ENCODE results near the gene CFAP45.
"Not testable (repeated sequence)": the region's sequence is repeated elsewhere in the genome, so short reads cannot be mapped to it uniquely, and the experiment has no call there.

The CFAP45 gene

DNA sequence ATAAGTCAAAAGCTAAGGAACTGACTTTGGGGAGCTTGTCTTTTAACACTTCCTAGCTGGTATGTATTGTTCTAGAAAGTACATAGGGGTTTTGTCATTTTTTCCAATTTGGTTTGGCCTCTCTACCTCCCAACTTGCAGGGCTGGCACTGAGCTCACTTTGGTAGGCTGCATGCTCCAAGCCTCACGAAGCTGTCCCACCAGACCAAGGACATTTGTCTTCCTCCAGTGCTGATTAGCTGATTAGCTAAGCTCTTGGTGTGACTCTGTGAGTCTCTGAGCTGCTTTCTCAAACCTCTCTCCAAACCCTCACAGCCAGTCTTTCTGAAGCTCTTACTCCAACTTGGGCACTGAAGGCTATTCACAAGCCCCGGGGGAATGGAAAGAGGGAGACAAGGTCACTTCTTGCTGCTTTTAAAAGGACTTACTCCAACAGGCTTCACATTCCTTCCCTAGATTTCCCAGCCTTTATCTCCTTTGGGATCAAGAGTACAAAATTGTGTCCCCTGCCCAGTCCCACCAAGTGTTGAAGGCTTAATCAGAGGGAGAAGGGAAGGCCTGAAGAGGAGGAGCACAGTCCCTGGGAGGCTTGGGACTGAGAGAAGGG, 893 bp upstream of the CFAP45 start:
- no peak for DNase-seq

DNA sequence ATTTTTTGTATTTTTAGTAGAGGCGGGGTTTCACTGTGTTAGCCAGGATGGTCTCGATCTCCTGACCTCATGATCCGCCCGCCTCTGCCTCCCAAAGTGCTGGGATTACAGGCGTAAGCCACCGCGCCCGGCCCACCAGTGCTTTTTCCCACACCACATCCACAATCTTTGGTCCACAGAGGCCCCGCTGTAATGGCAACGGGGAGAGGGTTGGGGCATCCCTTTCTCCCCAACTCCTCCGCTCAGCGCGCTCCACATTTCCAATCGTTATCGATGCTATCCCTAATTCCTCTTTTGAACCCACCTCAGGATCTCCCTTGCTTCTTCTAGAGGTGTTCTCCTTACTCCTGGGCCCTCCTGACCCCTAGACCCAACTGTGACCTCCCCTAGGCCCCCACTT, 331 bp downstream of the CFAP45 start:
- not testable (repeated sequence) for DNase-seq

DNA sequence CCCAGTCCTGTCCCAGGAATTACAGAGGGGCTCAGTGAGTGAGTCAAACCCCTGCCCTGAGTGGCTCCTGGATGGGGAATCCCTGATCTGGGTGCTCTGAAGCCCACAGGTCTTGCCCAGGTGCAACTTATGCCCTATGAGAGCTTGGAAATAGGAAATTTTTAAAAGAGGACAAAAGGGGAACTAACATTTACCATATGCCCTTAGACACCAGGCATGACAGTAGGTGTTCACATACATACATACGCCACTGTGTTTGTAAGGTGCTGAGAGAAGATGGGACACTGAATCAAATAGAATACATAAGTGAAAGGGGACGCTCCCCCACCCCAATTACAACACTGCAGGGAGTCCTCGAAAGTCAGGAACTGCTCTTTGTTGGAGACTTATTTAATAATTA, 1.4 kb downstream of the CFAP45 start:
- peak; percentile 31 for DNase-seq

DNA sequence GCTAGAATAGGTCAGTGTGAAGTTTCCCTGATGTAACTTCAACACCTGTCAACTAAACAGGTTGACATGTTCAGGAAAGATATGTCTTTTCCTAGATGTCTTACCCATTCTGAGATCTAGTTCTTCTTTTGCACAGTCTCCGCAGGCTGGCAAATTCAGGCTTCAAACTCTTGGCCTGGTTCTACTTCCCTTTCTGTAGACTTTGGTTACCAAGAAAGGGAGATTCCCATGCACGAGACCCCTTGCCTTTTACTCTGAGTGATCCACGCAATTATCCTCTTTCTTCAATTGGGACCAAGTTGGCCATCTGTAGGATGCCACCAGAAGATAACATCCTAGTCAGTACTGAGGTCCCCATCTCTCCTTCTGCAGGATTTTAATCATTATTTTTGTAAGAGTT, 2.0 kb downstream of the CFAP45 start:
- DNase-seq, result peak; percentile 61

- DNase-seq, result no peak
Observed at GRCh38 chr1:159896546-159896930, 3.4 kb downstream of the CFAP45 start.

- DNase-seq, result peak; percentile 74
Observed at GRCh38 chr1:159895836-159896545, 4.0 kb downstream of the CFAP45 start.

DNA sequence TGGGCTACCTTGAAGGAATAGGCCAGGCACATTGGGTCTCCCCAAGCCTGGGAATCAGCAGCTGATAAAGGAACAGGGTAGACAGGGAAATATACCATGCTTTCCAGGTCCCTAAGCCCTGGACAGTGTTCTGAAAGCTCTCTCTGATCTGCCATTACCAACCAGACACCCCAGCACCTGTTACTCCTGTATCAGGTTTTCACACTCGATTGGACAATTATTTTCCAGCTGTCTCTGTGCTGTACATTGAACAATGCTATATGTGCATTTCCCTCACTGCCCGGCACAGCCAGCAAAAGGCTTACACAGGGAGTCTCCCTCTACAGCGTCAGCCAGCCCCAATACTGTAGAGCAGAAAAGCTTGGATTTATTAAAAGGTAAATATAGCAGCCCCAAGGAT, 4.7 kb downstream of the CFAP45 start:
- no peak for DNase-seq

DNA sequence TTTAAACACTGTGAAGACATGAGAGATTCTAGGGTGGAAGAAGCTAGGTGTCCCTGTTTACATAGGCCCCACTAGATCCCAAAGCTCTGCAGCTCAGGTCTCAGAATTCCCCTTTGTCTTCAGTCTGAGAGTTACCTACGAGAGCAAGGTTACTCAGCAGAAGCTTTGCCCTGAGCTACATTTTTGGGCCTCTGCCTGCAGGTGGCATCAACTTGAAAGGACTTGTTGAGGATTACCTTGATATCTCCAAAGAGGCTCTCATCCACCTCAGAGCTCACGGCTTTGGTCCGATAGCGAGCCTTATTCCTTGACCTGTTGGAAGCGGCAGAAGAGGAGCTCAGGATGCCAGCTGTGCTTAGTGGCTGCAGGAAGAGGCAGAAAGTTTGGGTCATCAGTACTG, 7.0 kb downstream of the CFAP45 start:
- no peak for DNase-seq

DNA sequence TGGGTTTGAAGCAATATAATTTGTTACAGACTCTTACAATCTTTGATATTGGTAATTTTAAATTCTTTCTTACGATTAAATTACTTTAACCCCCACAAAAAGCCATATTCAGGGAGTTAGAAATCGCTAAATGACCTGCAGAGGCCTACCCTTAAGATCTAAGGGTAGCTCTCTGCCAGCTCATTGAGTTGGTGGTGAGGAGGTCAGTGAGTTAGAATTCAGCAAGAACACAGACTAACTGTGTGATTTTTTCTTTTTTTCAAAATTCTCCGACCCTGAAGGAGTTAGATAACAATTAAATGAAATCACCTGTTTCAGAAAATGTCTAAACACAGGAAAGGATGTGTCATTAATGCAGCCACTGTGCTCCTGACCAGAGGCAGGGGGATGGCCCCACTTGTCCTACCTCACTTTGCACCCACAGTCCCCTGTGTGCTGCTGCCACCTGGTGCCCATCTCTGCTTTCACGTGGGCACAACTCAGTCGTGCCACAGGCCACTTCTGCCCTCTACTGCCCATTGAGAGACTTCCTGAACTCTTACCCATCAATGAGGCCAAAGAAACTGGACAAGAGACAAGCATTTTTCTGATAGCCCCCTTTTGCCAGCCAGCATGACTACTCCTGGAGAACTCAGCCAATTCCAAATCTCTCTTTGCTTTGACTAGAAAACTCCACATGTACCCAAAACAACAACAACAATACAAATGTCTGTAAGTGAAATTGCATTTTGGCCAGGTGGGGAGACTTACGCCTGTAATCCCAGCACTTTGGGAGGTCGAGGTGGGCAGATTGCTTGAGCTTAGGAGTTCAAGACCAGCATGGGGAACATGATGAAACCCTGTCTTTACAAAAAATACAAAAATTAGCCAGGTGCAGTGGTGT, 8.4 kb downstream of the CFAP45 start:
- DNase-seq, result peak; percentile 82

DNA sequence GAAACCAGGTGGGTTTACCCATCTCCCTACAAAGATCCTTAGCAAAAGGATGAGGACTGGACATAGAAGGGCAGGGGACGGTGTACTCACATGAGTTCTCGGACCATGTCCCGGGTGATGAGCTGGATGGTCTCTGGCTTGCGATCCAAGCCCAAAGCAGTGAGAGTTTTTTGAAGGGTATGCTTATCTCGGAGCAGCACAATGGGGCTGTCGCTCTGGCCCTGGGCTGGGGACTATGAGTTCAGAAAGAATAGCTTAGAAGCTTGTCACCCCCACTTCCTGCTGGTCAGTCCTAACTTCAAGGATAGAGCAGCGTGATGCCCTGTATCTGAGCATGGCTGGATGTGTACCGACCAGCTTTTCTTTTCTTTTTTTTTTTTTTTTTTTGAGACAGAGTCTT, 9.6 kb downstream of the CFAP45 start:
- DNase-seq, result no peak

DNA sequence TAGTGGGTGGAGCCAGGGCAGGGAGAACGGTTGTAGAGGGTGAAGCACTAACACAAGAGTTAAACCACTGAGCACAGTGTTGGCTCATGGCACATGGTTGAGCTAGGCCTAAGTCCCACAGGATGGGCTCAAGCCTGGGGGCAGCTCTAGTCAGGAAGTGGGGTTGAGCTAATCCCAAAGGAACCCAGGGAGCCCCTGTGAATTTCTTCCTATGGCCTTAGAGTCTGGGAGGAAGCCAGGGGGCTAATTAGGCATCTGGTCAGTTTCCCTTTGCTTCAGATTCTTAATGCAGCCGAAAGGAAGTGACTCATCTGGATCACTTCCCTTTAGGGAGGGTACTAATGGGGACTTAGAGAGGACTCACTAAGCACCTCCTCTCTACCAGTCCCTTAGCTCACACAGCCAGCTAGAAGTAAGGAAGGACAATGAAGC, 10.1 kb downstream of the CFAP45 start:
- peak; percentile 95 for DNase-seq

DNA sequence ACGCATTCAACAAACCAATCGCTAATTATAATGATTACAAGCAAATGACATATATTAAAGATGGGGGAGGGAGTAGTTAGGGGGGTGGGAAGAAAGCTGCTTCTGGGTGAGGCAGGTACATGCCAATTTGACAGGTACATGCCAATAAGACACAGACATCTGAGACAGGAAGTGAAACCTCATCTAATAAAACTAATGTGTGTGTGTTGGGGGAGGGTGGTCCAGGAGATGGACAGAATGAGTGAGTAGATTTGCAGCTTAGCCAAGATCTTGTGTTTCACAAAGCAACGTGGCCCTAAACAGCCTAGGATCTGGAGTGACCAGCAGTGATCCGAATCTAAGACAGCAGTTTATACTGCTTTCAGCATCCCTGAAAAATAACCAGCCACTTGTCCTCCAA, 10.8 kb downstream of the CFAP45 start:
- peak; percentile 4 for DNase-seq

DNA sequence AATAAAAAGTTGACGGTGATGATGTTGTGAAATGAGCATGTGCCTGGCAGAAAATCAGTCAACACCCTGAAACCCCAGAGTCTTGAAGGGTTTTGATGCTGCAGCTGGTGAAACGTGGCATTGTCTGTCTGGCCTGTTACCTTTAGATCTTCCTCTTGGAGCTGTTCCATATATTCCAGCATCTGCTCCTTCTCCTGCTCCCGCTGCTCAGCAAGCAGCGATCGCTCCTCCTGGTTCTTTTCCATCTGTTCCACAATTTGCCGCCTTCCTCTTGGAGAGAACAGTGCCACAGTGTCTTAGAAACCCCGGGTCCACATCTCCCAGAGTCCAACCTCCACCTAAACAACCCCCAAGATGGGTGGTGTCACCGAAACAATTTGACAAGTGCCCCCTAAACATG, 15.7 kb downstream of the CFAP45 start:
- no peak for DNase-seq

DNA sequence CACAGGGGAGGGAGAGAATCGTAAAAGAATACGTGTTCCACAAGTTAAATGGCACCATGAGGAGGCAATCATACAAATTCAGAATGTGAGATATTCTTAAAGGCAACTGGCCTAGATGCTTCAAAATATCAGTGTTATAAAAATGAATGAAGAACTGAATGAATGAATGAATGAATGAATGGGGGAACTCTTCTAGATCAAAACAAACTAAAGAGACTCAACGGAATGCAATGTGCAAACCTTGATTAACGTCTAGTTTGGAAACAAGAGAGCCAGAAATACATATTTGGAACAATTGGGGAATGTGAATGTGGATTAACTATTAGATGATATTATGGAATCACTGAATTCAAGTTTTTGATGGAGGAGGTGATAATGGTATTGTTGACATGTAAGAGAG, 16.8 kb downstream of the CFAP45 start:
- DNase-seq, result no peak

GRCh38 chr1:159882527-159882862, 17.5 kb downstream of the CFAP45 start:
- no peak for DNase-seq

- peak; percentile 40 for DNase-seq
Observed at GRCh38 chr1:159881622-159882526, 18.1 kb downstream of the CFAP45 start.

DNA sequence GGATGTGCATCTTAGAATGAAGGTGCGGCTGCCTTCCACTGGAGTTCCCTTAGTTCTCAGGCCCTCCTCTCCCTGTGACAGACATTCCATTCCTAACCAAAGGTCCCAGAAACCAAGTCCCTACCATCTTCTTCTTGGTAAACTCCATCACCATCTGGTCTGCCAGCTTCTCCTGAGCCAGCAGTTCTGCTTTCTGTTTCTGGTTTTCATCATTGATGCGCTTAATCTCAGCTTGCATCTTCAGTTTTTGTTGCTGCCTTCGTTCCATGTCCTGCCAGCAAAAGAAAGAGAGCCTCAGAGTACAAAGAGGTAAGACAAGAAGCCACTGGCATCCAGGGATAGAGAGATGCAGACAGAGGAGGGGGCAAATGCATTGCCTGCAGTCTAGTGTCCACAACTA, 19.5 kb downstream of the CFAP45 start:
- DNase-seq, result peak; percentile 58

DNA sequence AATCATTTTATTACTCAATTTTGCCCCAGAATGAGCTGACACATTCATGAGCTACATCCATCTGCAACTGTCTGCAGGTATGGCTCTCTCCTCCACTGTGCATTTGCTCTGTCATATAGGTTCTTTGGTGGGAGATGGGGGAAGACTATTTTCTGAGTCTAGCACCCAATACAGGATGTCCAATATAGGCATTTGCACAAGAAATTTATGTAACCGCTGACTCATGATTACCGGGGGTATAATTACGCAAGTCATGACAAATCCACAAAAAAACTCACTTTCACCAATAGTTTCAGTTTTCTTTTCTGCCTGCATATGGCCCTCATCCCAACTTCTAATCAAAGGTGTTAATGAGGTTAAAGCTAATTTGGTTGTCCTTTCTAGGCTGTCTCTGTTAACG, 20.0 kb downstream of the CFAP45 start:
- peak; percentile 87 for DNase-seq

DNA sequence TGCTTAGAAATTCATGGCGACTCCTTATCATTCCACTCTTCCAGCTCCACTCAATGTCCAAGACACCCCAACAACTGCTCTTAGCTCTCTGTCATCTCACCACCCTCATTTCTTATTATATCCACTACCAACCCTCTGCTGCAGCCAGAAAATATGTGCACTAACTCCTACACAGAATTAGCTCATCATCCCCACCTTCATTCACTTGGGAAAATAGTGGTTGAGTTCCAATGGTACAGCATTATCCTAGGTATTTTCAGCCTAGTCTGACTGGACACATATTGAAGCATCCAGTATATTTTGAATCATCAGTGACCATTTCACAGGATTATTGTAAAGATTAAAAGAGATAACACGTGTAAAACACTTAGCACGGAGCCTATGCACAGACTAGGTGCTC, 20.8 kb downstream of the CFAP45 start:
- DNase-seq, result no peak

DNA sequence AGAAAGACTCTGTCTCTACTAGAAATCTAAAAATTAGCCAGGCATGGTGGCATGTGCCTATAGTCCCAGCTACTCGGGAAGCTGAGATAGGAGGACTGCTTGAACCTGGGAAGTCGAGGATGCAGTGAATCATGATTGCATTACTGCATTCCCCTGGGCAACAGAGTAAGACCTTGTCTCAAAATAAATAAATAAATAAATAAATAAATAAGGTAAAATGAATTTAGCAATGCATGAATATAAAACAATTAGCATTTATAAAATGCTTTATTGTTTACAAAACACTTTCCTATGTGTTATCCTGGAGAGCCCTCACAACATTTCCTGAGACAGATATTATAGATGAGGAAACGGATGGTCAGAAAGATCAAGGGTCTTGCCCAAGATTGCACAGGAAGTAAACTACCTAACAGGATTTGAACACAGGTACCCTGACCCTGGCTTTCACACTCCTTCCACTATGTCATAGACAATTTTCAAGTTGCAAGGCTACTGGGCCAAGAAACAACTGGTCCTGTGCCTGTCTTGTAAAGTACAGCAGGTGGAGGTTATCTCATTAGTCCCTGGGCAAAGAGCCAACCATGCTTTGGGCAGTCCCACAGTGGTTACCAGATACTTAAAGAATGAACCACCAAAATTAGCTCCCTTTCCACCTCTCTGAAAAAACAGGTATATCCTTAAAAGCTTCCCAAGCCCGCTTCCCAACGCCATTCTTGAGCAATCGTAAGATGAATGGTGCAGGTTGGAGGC, 22.1 kb downstream of the CFAP45 start:
- no peak for DNase-seq

DNA sequence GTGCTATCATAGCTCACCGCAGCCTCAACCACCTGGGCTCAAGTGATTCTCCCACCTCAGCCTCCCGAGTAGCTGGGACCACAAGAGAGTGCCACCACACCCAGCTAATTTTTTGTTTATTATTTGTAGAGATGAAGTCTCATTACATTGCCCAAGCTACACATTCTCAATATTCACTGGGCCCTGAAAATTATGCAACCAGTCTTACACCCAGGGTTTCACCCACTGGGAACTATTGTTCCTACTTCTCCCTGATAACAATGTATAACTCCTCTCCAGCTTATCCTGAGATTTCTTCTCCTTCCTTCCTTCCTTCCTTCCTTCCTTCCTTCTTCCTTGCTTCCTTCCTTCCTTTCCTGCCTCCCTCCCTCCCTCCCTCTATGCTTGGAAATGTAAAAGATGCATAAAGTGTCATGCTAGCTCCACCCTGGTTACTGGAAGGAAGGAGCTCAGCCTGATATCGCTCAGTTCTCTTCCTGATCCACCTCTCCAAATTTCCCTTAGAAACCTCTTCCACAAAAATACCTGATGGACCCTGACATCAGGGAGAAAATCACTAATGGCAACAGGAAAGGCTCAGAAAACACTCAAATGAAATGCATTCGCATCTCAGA, 26.3 kb downstream of the CFAP45 start:
- DNase-seq, result no peak

DNA sequence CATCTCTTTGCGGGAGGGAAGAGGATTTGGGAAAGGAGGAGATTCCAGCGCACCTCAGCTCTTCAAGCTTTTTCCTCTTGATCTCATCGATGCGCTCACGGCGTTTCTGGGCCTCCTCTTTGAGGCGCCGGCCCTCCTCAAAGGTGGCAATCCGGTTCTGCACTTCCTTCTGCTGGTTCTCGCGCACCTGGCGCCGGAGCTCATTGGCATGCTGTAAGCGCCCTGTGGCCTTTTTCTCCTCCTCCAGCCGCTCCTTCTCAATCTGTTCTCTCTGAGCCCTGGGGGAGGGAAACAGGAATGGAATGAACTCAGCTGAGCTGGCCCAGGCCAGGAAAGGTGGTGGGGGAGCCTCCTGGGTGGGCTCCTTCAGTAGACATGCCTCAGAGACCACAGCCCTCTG, 27.1 kb downstream of the CFAP45 start:
- no peak for DNase-seq

Data from MV-4-11 (cell line).